ENCODE measurements around the gene NCKAP5.

Gene NCKAP5

DNA sequence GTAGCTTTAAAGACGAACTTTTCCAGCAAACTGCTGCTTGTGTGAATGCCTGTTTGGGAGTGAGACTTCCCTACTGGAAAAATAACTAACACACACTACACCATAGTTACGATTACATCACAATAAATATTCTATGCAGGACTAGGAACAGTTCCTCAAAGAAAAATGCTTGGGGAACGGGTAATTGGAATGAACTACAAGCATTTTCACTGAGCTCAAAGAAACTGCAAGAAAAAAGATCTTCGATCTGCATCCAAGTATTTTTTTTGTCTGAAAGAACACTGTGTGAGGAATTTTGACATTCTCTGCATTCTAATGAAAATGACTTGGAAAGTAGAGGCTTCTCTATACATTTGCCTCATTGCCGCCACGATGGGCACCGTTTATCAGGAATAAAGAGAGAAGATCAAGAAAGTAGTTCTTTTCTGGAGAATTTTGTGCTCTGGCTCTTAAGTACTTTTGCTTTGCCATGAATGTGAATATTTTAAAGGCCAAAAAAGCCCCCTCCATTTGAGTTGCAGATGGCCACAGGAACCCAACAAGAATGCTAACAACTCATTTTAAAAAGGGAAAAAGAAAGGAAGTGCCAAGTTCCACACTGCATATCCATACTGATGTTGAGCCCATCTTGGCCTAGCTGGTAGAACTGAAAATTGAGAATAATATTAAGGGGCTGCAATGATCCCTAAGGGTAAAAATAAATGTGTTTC is 911.8 kb downstream of the NCKAP5 start:
- no peak overlapping the region for H3K4me3 ChIP-seq (ENCODE audit: low read length)
- no peak for DNase-seq (ENCODE audit: low read depth)
- TF ChIP-seq CTCF (IDR thresholded peaks at IDR 0.05; ENCODE audit: insufficient read depth, low read depth, low read length, missing control alignments) = no peak

- TF ChIP-seq CTCF (IDR thresholded peaks at IDR 0.05; ENCODE audit: insufficient read depth, low read depth, low read length, missing control alignments) = no peak
- no peak overlapping the region for H3K4me3 ChIP-seq (ENCODE audit: low read length)
- peak; percentile 86 for DNase-seq (ENCODE audit: low read depth)
Measured at GRCh38 chr2:132654968-132655367, 913.3 kb downstream of the NCKAP5 start.

DNA sequence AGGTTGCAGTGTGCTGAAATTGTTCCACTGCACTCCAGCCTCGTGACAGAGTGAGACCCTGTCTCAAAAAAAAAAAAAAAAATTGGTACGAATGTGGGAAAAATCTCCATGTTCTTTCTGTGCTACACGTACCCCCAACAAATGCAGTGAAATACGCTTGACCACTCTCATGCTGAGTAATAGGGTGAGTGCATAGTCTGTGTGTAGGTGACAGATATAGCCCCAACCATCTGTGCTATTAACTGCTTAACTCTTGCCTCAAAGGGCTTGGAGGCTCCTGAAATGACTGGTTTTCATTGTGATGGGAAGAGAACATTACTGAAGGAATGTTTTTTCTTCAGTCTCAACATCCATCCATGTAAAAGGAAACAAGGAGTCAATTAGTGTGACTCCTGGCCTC is 913.9 kb downstream of the NCKAP5 start:
- H3K4me3 ChIP-seq (ENCODE audit: low read length) = no peak overlapping the region
- TF ChIP-seq CTCF (IDR thresholded peaks at IDR 0.05; ENCODE audit: insufficient read depth, low read depth, low read length, missing control alignments) = no peak
- no peak for DNase-seq (ENCODE audit: low read depth)

- DNase-seq (ENCODE audit: low read depth) = no peak
- H3K4me3 ChIP-seq (ENCODE audit: low read length) = no peak overlapping the region
- TF ChIP-seq CTCF (IDR thresholded peaks at IDR 0.05; ENCODE audit: insufficient read depth, low read depth, low read length, missing control alignments) = no peak
Measured at GRCh38 chr2:132652474-132652873, 915.8 kb downstream of the NCKAP5 start.

DNA sequence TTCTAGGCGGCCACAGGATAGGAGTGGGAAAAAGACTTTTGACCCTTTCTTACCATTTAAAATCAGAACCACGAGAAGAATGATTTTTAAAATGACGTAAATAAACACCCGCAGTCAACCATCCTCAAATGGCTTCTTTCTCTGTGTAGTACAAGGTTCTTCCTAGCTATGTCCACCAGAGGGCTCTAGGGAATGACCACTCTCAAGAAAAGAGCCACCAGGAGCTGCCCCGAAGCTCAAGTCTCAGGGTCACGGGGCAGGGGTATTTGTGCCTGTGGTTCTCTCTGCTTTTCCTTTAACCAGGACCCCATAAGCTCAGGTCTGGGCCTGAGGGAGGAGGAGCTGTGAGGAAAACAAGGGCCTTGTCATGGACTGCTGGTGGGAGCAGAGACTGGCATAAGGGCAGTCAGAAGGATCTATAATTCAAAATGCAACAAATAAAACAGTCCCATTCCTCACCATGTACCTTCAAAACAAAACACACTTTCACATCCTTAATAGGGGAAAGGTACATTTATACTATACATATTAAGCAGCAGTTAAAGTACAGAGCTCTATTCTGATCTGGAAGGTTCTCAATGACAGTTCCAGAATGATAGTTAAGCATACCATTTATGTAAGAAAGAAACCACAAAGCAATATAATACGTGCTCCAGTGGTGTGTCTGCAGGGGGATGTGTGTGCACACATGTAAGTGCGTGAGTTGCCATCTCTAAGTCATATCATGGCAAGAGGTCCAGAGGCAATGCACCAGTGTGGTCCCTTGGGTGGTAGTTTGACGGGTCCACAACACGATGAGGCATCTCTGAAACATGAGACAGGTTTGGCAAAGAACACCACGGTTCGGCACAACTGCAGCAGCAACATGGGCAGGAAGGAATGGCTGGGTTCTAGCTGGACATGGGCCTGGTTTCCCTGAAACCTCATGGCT is 916.9 kb downstream of the NCKAP5 start:
- peak; percentile 47 for TF ChIP-seq CTCF (IDR thresholded peaks at IDR 0.05; ENCODE audit: insufficient read depth, low read depth, low read length, missing control alignments)
- peak; percentile 31 for DNase-seq (ENCODE audit: low read depth)
- H3K4me3 ChIP-seq (ENCODE audit: low read length) = no peak overlapping the region

DNA sequence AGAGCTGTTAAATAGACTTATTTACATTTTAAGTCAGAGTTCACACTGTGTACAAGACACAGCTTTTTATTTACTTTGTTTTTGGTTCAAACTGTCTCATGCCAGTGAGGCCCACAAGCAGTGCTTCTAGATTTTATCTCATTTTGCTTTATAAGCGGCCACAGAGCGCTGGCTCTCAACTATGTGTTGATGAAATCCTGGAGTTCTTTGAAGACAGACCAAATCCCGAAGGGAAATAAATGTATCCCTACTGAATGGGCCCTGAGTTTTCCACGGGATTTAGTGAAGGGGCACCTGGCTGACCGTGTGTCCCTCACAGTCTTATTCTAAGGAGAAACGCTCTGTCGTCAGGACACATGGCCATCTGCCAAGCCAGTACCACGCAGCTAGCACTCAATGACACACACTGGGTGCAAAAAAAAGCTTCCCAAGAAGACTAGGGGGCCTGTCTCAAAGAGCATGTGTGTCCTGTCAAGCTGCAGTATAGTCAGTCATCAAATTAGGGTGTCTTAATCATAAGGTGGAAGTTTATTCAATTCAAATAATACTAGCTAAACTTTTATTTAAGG is 921.6 kb downstream of the NCKAP5 start:
- no peak overlapping the region for H3K4me3 ChIP-seq (ENCODE audit: low read length)
- DNase-seq (ENCODE audit: low read depth) = no peak
- no peak for TF ChIP-seq CTCF (IDR thresholded peaks at IDR 0.05; ENCODE audit: insufficient read depth, low read depth, low read length, missing control alignments)
